IMR-90 (cell line): ENCODE data around the gene PIK3CG. TPM values are rescaled to one million over a fixed set of nuclear protein-coding genes. Genes with fewer than 3 reads are reported as not detected.

Source experiments
- ATAC-seq: fragments of 200-7000 bp; cut with Tn5 transposase; 2 replicates; pipeline ENCODE4 v1.9.1; 2020; ENCODE audit warnings: low read depth, mild to moderate bottlenecking, moderate library complexity
- BruUV-seq: library from RNA; stranded (reverse); fragments of 400-500 nt; replicated peaks from 2 replicates; lab custom pipeline; 2021; lab: Mats Ljungman, UMichigan
- CTCF ChIA-PET: fragments of 300-600 bp; formaldehyde crosslinking; extraction: SDS; loops from one replicate; lab custom pipeline; 2021; ENCODE audit warnings: antibody characterized with exemption; lab: Yijun Ruan, JAX
- POLR2A ChIA-PET: fragments of 300-600 bp; sonication (Branson Sonifier 250); formaldehyde crosslinking; loops from one replicate; lab custom pipeline; 2022; ENCODE audit warnings: antibody characterized with exemption; ENCODE audit not compliant: unreplicated experiment; lab: Charles Lee
- DNase-seq: peaks from one replicate; pipeline ENCODE4 v3.0.0; 2013
- H2AFZ ChIP-seq: replicated peaks from 2 replicates; pipeline ENCODE3; 2013; ENCODE audit warnings: low read length, mild to moderate bottlenecking; ENCODE audit not compliant: poor library complexity
- H2AK5ac ChIP-seq: 2 replicates; pipeline ENCODE4 v1.6.1; 2013; ENCODE audit warnings: low read depth, low read length, inconsistent platforms
- H2AK9ac ChIP-seq: replicated peaks from 2 replicates; pipeline ENCODE3; 2013; ENCODE audit warnings: mild to moderate bottlenecking, low read depth, low read length, moderate library complexity; ENCODE audit not compliant: poor library complexity
- H2BK120ac ChIP-seq: 2 replicates; pipeline ENCODE4 v1.6.1; 2013; ENCODE audit warnings: low read depth, low read length, inconsistent platforms
- H2BK15ac ChIP-seq: 3 replicates; pipeline ENCODE4 v1.6.1; 2013; ENCODE audit warnings: low read depth, low read length, inconsistent platforms
- H2BK20ac ChIP-seq: 2 replicates; pipeline ENCODE4 v1.6.1; 2013; ENCODE audit warnings: low read depth, mild to moderate bottlenecking, inconsistent platforms, low read length, moderate library complexity
- H2BK5ac ChIP-seq: 2 replicates; pipeline ENCODE4 v1.6.1; 2013; ENCODE audit warnings: mild to moderate bottlenecking, low read depth, low read length, inconsistent platforms; ENCODE audit not compliant: poor library complexity, severe bottlenecking
- H3K14ac ChIP-seq: replicated peaks from 2 replicates; pipeline ENCODE4 v1.6.1; 2013; ENCODE audit warnings: low read depth, low read length, inconsistent platforms
- H3K18ac ChIP-seq: 2 replicates; pipeline ENCODE4 v1.6.1; 2013; ENCODE audit warnings: low read depth, low read length, control low read depth
- H3K23ac ChIP-seq: 2 replicates; pipeline ENCODE4 v1.6.1; 2013; ENCODE audit warnings: low read depth, low read length, inconsistent platforms
- H3K27ac ChIP-seq: 2 replicates; pipeline ENCODE4 v1.5.1; 2013; ENCODE audit warnings: mild to moderate bottlenecking, control low read depth, low read length; ENCODE audit not compliant: insufficient read depth
- H3K27me3 ChIP-seq: 2 replicates; pipeline ENCODE4 v1.6.1; 2013; ENCODE audit warnings: low read length; ENCODE audit not compliant: control insufficient read depth, insufficient read depth
- H3K36me3 ChIP-seq: 2 replicates; pipeline ENCODE4 v1.6.1; 2013; ENCODE audit warnings: low read length, mixed read lengths; ENCODE audit not compliant: control insufficient read depth, insufficient read depth
- H3K4ac ChIP-seq: 2 replicates; pipeline ENCODE4 v1.6.1; 2013; ENCODE audit warnings: low read depth, low read length, inconsistent platforms
- H3K4me1 ChIP-seq: 2 replicates; pipeline ENCODE4 v1.6.1; 2013; ENCODE audit warnings: low read length, mixed read lengths; ENCODE audit not compliant: control insufficient read depth, insufficient read depth
- H3K4me2 ChIP-seq: 2 replicates; pipeline ENCODE4 v1.6.1; 2013; ENCODE audit warnings: low read depth, mild to moderate bottlenecking, control low read depth, low read length, moderate library complexity
- H3K4me3 ChIP-seq: 2 replicates; pipeline ENCODE4 v1.5.1; 2013; ENCODE audit warnings: low read depth, mild to moderate bottlenecking, control low read depth, low read length, moderate library complexity; ENCODE audit not compliant: insufficient read depth
- H3K56ac ChIP-seq: 2 replicates; pipeline ENCODE4 v1.6.1; 2013; ENCODE audit warnings: low read length, inconsistent platforms; ENCODE audit not compliant: insufficient read depth; ENCODE audit errors: extremely low read depth
- H3K79me1 ChIP-seq, 2 experiments: 2 replicates each; pipeline ENCODE4 v1.6.1; 2013; ENCODE audit warnings: low read length in 2 of 2, inconsistent platforms in 1 of 2, low read depth in 1 of 2
- H3K9ac ChIP-seq: 2 replicates; pipeline ENCODE4 v1.6.1; 2013; ENCODE audit warnings: low read depth, low read length, control low read depth
- H3K9me1 ChIP-seq: 2 replicates; pipeline ENCODE4 v1.6.1; 2013; ENCODE audit warnings: low read length, inconsistent platforms; ENCODE audit not compliant: insufficient read depth
- H3K9me3 ChIP-seq: 2 replicates; pipeline ENCODE4 v1.6.1; 2013; ENCODE audit warnings: low read length; ENCODE audit not compliant: control insufficient read depth, insufficient read depth
- H4K20me1 ChIP-seq: 2 replicates; pipeline ENCODE4 v1.6.1; 2013; ENCODE audit warnings: low read length, inconsistent platforms; ENCODE audit not compliant: insufficient read depth
- H4K5ac ChIP-seq: 2 replicates; pipeline ENCODE4 v1.6.1; 2013; ENCODE audit warnings: mild to moderate bottlenecking, low read depth, low read length, control low read depth
- H4K8ac ChIP-seq, 2 experiments: 2 replicates each; pipeline ENCODE4 v1.6.1; 2013; ENCODE audit warnings: low read depth in 2 of 2, low read length in 2 of 2, control low read depth in 1 of 2, inconsistent platforms in 1 of 2
- H4K91ac ChIP-seq: 2 replicates; pipeline ENCODE4 v1.6.1; 2013; ENCODE audit warnings: low read depth, low read length, inconsistent platforms; ENCODE audit not compliant: insufficient read depth
- BHLHE40 ChIP-seq: fragments of 150-350 bp; IDR thresholded peaks from 2 replicates; pipeline ENCODE4 v1.6.1; 2016; ENCODE audit warnings: mild to moderate bottlenecking, low read depth, low read length
- CEBPB ChIP-seq: IDR thresholded peaks from 2 replicates; pipeline ENCODE4 v1.6.1; 2012; ENCODE audit warnings: low read depth, low read length, improper control_type of control experiment
- CHD1 ChIP-seq: IDR thresholded peaks from 2 replicates; pipeline ENCODE4 v1.6.1; 2012; ENCODE audit warnings: low read depth, low read length, improper control_type of control experiment
- CTCF ChIP-seq: conservative IDR thresholded peaks from 2 replicates; pipeline ENCODE4 v1.5.1; 2012; ENCODE audit warnings: mild to moderate bottlenecking, low read depth, low read length, improper control_type of control experiment
- ELK1 ChIP-seq: fragments of 150-350 bp; IDR thresholded peaks from 2 replicates; pipeline ENCODE4 v1.6.1; 2016; ENCODE audit warnings: low read depth, mild to moderate bottlenecking, low read length, moderate library complexity, borderline replicate concordance
- FOS ChIP-seq: fragments of 150-350 bp; IDR thresholded peaks from 2 replicates; pipeline ENCODE4 v1.6.1; 2016; ENCODE audit warnings: low read depth, low read length
- MAFK ChIP-seq: IDR thresholded peaks from 2 replicates; pipeline ENCODE4 v1.6.1; 2012; ENCODE audit warnings: low read depth, low read length, improper control_type of control experiment
- MAZ ChIP-seq: IDR thresholded peaks from 2 replicates; pipeline ENCODE4 v1.6.1; 2012; ENCODE audit warnings: low read depth, mild to moderate bottlenecking, low read length, improper control_type of control experiment, moderate library complexity, borderline replicate concordance
- MXI1 ChIP-seq: IDR thresholded peaks from 2 replicates; pipeline ENCODE4 v1.6.1; 2012; ENCODE audit warnings: low read depth, mild to moderate bottlenecking, low read length, moderate library complexity, borderline replicate concordance
- NFE2L2 ChIP-seq: fragments of 150-350 bp; IDR thresholded peaks from 2 replicates; pipeline ENCODE4 v1.6.1; 2016; ENCODE audit warnings: low read depth, mild to moderate bottlenecking, low read length
- POLR2A ChIP-seq: IDR thresholded peaks from 2 replicates; pipeline ENCODE4 v1.6.1; 2012; ENCODE audit warnings: mild to moderate bottlenecking, low read depth, low read length
- RAD21 ChIP-seq: IDR thresholded peaks from 2 replicates; pipeline ENCODE4 v1.6.1; 2012; ENCODE audit warnings: low read length, improper control_type of control experiment
- RCOR1 ChIP-seq: IDR thresholded peaks from 2 replicates; pipeline ENCODE4 v1.6.1; 2012; ENCODE audit warnings: mild to moderate bottlenecking, low read length, improper control_type of control experiment; ENCODE audit not compliant: insufficient replicate concordance
- RFX5 ChIP-seq: IDR thresholded peaks from 2 replicates; pipeline ENCODE4 v1.8.0; 2012; ENCODE audit warnings: low read depth, mild to moderate bottlenecking, low read length, moderate library complexity
- SMC3 ChIP-seq: fragments of 150-350 bp; IDR thresholded peaks from 2 replicates; pipeline ENCODE4 v1.6.1; 2016; ENCODE audit warnings: low read depth, mild to moderate bottlenecking, antibody characterized with exemption, low read length, moderate library complexity
- USF2 ChIP-seq: fragments of 150-350 bp; IDR thresholded peaks from 2 replicates; pipeline ENCODE4 v1.6.1; 2017; ENCODE audit warnings: mild to moderate bottlenecking, antibody characterized with exemption, low read length, low read depth
- WGBS, 2 experiments: methylation state at CpG; one replicate each; pipeline versions ENCODE4 v1.1.5 to v1.1.7; 2013; ENCODE audit warnings: missing lambda C conversion rate in 2 of 2; ENCODE audit not compliant: insufficient read length in 1 of 2; ENCODE audit errors: extremely low coverage in 2 of 2; 5-methylcytosine and 5-hydroxymethylcytosine counted together
- dilution Hi-C: fragments of 300-500 bp; cut with HindIII; formaldehyde crosslinking; loops from one replicate; pipeline ENCODE4 v1.14.3; 2018; ENCODE audit warnings: low sequenced_read_pairs; ENCODE audit not compliant: unreplicated experiment
- in situ Hi-C: fragments of 300-500 bp; cut with MboI; formaldehyde crosslinking; loops from 3 replicates; pipeline ENCODE4 v1.14.3; 2019; ENCODE audit warnings: low sequenced_read_pairs, inconsistent platforms, mixed read lengths
- intact Hi-C: fragments of 100-400 bp; cut with micrococcal nuclease; formaldehyde crosslinking; loops from 2 replicates; pipeline ENCODE4 v1.10.0; 2022
- polyA plus RNA-seq, 3 experiments: library from polyadenylated mRNA; depleted of rRNA; stranded (reverse); fragments of >200 nt; gene quantifications; 2 replicates each; pipeline ENCODE4 v1.2.3, GENCODE V29; 2012; ENCODE audit warnings: low replicate concordance in 1 of 3
- total RNA-seq: library from RNA; depleted of rRNA; stranded (reverse); fragments of >200 nt; gene quantifications from 2 replicates; pipeline ENCODE4 v1.2.3, GENCODE V29; 2012

PIK3CG gene
- total and polyA plus RNA-seq, 2 of the 4 experiments (the other 2 are of a cell fraction) = under 0.01 TPM; not detected in 1

- Histone ChIP-seq H3K27me3 (no peaks in the 10 kb centered on the region), H4K20me1 (no peaks in the 10 kb centered on the region), H3K4ac (no peak overlapping the region), H2AK5ac (no peak overlapping the region), H2AK9ac (no peak overlapping the region), H3K36me3 (no peaks in the 10 kb centered on the region), H3K4me2 (no peak overlapping the region), H3K14ac (no peak overlapping the region), H2BK120ac (no peak overlapping the region), H3K18ac (no peak overlapping the region), H2BK20ac (no peak overlapping the region), H4K91ac (no peak overlapping the region), H2BK5ac (no peak overlapping the region), H3K56ac (no peak overlapping the region), H2AFZ (no peak overlapping the region), H3K4me3 (no peak overlapping the region), H4K8ac (no peak overlapping the region), H3K4me1 (no peaks in the 10 kb centered on the region), H2BK15ac (no peak overlapping the region), H3K23ac (no peak overlapping the region), H3K9me3 (peaks cover 10% of the 10 kb centered on the region), H3K9me1 (no peaks in the 10 kb centered on the region), H3K79me1 (no peaks in the 10 kb centered on the region), H3K9ac (no peak overlapping the region), H4K5ac (no peak overlapping the region), H3K27ac (no peak overlapping the region)
- DNase-seq (no peak), ATAC-seq (no peak)
- TF ChIP-seq POLR2A (no peak), RAD21 (no peak), CEBPB (no peak), NFE2L2 (no peak), BHLHE40 (no peak), SMC3 (no peak), USF2 (no peak), MXI1 (no peak), CTCF (no peak), MAFK (no peak), FOS (no peak), ELK1 (no peak), CHD1 (no peak), MAZ (no peak), RCOR1 (no peak), RFX5 (no peak)
- BruUV-seq = no TSS peak
- intact Hi-C loops = no loop called here
- in situ Hi-C loops = no loop called here
- ChIA-PET POLR2A (no interaction called here), CTCF (no interaction called here)
- dilution Hi-C loops = no loop called here
- no CpG with 5 or more reads among the region's 2 CpGs for WGBS, 2 experiments
Observed at GRCh38 chr7:106827626-106828025, 37.5 kb upstream of the PIK3CG start.
